ENCODE results near the gene POPDC3.

The POPDC3 gene

GRCh38 chr6:105164418-105164817 lies 15.4 kb downstream of the POPDC3 start:
- H3K4me3 ChIP-seq (ENCODE audit: control insufficient read depth, low read depth, low read length), result no peak overlapping the region
- no peak for TF ChIP-seq CTCF (conservative IDR thresholded peaks at IDR 0.05; ENCODE audit: control insufficient read depth, insufficient read depth, low read depth, low read length)
- DNase-seq (ENCODE audit: low read depth), result peak; percentile 73

- TF ChIP-seq CTCF (conservative IDR thresholded peaks at IDR 0.05; ENCODE audit: control insufficient read depth, insufficient read depth, low read depth, low read length), result no peak
- H3K4me3 ChIP-seq (ENCODE audit: control insufficient read depth, low read depth, low read length), result no peak overlapping the region
- no peak for DNase-seq (ENCODE audit: low read depth)
These were observed 16.6 kb downstream of the POPDC3 start for GRCh38 chr6:105163183-105163582.

- no peak for TF ChIP-seq CTCF (conservative IDR thresholded peaks at IDR 0.05; ENCODE audit: control insufficient read depth, insufficient read depth, low read depth, low read length)
These were observed 17.4 kb downstream of the POPDC3 start for GRCh38 chr6:105162377-105162776.

GRCh38 chr6:105161421-105161820 lies 18.4 kb downstream of the POPDC3 start:
- no peak for DNase-seq (ENCODE audit: low read depth)
- TF ChIP-seq CTCF (conservative IDR thresholded peaks at IDR 0.05; ENCODE audit: control insufficient read depth, insufficient read depth, low read depth, low read length), result no peak
- H3K4me3 ChIP-seq (ENCODE audit: control insufficient read depth, low read depth, low read length), result no peak overlapping the region

More at GRCh38 chr6:105162377-105162776, 17.4 kb downstream of the POPDC3 start:
- DNase-seq (ENCODE audit: low read depth), result no peak
- no peak overlapping the region for H3K4me3 ChIP-seq (ENCODE audit: control insufficient read depth, low read depth, low read length)

- H3K4me3 ChIP-seq (ENCODE audit: control insufficient read depth, low read depth, low read length), result no peak overlapping the region
- no peak for TF ChIP-seq CTCF (conservative IDR thresholded peaks at IDR 0.05; ENCODE audit: control insufficient read depth, insufficient read depth, low read depth, low read length)
- no peak for DNase-seq (ENCODE audit: low read depth)
These were observed 26.1 kb downstream of the POPDC3 start for GRCh38 chr6:105153676-105154075.

GRCh38 chr6:105152880-105153279 lies 26.9 kb downstream of the POPDC3 start:
- H3K4me3 ChIP-seq (ENCODE audit: control insufficient read depth, low read depth, low read length), result no peak overlapping the region
- no peak for DNase-seq (ENCODE audit: low read depth)
- no peak for TF ChIP-seq CTCF (conservative IDR thresholded peaks at IDR 0.05; ENCODE audit: control insufficient read depth, insufficient read depth, low read depth, low read length)

- no peak for DNase-seq (ENCODE audit: low read depth)
- H3K4me3 ChIP-seq (ENCODE audit: control insufficient read depth, low read depth, low read length), result no peak overlapping the region
- TF ChIP-seq CTCF (conservative IDR thresholded peaks at IDR 0.05; ENCODE audit: control insufficient read depth, insufficient read depth, low read depth, low read length), result no peak
These were observed 28.2 kb downstream of the POPDC3 start for GRCh38 chr6:105151644-105152043.
